ENCODE results near the gene STAB2.
A peak's percentile ranks its signal among the peaks of the same experiment; 100 is the strongest.

Gene STAB2

GRCh38 chr12:103686026-103686425 lies 99.0 kb downstream of the STAB2 start:
- Histone ChIP-seq H3K79me2 (ENCODE audit: low read length) (no peaks in the 10 kb centered on the region), H3K27ac (ENCODE audit: low read length) (no peak overlapping the region), H3K4me1 (ENCODE audit: low read length) (peaks cover 45% of the 10 kb centered on the region), H4K20me1 (ENCODE audit: insufficient read depth, low read length) (no peaks in the 10 kb centered on the region), H3K4me2 (ENCODE audit: low read length) (no peak overlapping the region), H2AFZ (ENCODE audit: low read depth, low read length) (no peak overlapping the region), H3K9me3 (ENCODE audit: insufficient read depth, low read length) (no peaks in the 10 kb centered on the region), H3K4me3 (ENCODE audit: low read length) (no peak overlapping the region), H3K9ac (ENCODE audit: low read length) (no peak overlapping the region), H3K27me3 (ENCODE audit: low read depth, low read length) (no peaks in the 10 kb centered on the region), H3K36me3 (replicated peaks; ENCODE audit: low read depth, low read length) (no peaks in the 10 kb centered on the region)
- no peak for TF ChIP-seq EZH2phosphoT487 (IDR thresholded peaks at IDR 0.05; ENCODE audit: low read depth)
- TF ChIP-seq, protein P1, sequence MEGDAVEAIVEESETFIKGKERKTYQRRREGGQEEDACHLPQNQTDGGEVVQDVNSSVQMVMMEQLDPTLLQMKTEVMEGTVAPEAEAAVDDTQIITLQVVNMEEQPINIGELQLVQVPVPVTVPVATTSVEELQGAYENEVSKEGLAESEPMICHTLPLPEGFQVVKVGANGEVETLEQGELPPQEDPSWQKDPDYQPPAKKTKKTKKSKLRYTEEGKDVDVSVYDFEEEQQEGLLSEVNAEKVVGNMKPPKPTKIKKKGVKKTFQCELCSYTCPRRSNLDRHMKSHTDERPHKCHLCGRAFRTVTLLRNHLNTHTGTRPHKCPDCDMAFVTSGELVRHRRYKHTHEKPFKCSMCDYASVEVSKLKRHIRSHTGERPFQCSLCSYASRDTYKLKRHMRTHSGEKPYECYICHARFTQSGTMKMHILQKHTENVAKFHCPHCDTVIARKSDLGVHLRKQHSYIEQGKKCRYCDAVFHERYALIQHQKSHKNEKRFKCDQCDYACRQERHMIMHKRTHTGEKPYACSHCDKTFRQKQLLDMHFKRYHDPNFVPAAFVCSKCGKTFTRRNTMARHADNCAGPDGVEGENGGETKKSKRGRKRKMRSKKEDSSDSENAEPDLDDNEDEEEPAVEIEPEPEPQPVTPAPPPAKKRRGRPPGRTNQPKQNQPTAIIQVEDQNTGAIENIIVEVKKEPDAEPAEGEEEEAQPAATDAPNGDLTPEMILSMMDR (IDR thresholded peaks at IDR 0.05; ENCODE audit: low read depth, low read length), result no peak

- Histone ChIP-seq H2AFZ (ENCODE audit: low read depth, low read length) (no peak overlapping the region), H3K27ac (ENCODE audit: low read length) (peak overlapping the region; percentile 67)
- TF ChIP-seq EZH2phosphoT487 (IDR thresholded peaks at IDR 0.05; ENCODE audit: low read depth), result no peak
- TF ChIP-seq, protein P1 (IDR thresholded peaks at IDR 0.05; ENCODE audit: low read depth, low read length), result no peak
Observed at GRCh38 chr12:103687253-103687652, 100.2 kb downstream of the STAB2 start.

GRCh38 chr12:103688376-103689063 lies 101.4 kb downstream of the STAB2 start:
- Histone ChIP-seq H3K27me3 (ENCODE audit: low read depth, low read length) (no peaks in the 10 kb centered on the region), H3K9me3 (ENCODE audit: insufficient read depth, low read length) (no peaks in the 10 kb centered on the region), H3K27ac (ENCODE audit: low read length) (no peak overlapping the region), H3K4me3 (ENCODE audit: low read length) (peak overlapping the region; percentile 5; the same call in 1 of the 2 replicates), H2AFZ (ENCODE audit: low read depth, low read length) (no peak overlapping the region), H3K4me2 (ENCODE audit: low read length) (peak overlapping the region; percentile 41), H3K79me2 (ENCODE audit: low read length) (no peaks in the 10 kb centered on the region), H3K36me3 (replicated peaks; ENCODE audit: low read depth, low read length) (no peaks in the 10 kb centered on the region), H3K4me1 (ENCODE audit: low read length) (peaks cover 45% of the 10 kb centered on the region), H3K9ac (ENCODE audit: low read length) (no peak overlapping the region), H4K20me1 (ENCODE audit: insufficient read depth, low read length) (no peaks in the 10 kb centered on the region)
- TF ChIP-seq, protein P1 (IDR thresholded peaks at IDR 0.05; ENCODE audit: low read depth, low read length), result no peak
- no peak for TF ChIP-seq EZH2phosphoT487 (IDR thresholded peaks at IDR 0.05; ENCODE audit: low read depth)

More at GRCh38 chr12:103687253-103687652, 100.2 kb downstream of the STAB2 start:
- H3K4me2 ChIP-seq (ENCODE audit: low read length), result peak overlapping the region; percentile 41
- H3K27me3 ChIP-seq (ENCODE audit: low read depth, low read length), result no peaks in the 10 kb centered on the region
- H3K4me1 ChIP-seq (ENCODE audit: low read length), result peaks cover 45% of the 10 kb centered on the region
- no peaks in the 10 kb centered on the region for H3K36me3 ChIP-seq (replicated peaks; ENCODE audit: low read depth, low read length)
- no peaks in the 10 kb centered on the region for H3K79me2 ChIP-seq (ENCODE audit: low read length)
- no peak overlapping the region for H3K9ac ChIP-seq (ENCODE audit: low read length)
- H3K9me3 ChIP-seq (ENCODE audit: insufficient read depth, low read length), result no peaks in the 10 kb centered on the region
- no peak overlapping the region for H3K4me3 ChIP-seq (ENCODE audit: low read length)
- H4K20me1 ChIP-seq (ENCODE audit: insufficient read depth, low read length), result no peaks in the 10 kb centered on the region

DNA sequence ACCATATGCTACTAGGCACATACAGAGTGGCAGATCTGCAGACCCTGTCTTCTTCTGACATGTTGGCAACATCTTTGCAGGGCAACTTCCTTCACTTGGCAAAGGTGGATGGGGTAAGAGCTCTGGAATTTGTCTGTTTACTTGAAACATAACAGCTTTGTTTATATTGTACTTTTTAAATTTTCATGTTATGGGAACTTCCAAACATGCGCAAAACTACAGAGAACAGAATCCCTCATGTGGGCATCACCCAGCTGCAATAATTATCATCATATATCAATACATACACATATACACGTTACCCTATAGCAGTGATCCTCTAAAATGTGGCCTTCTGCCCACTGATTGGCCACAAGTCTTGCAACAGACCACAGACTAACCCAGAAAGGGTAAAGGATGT lies 103.4 kb downstream of the STAB2 start:
- Histone ChIP-seq H3K9me3 (ENCODE audit: insufficient read depth, low read length) (no peaks in the 10 kb centered on the region), H2AFZ (ENCODE audit: low read depth, low read length) (no peak overlapping the region), H3K4me2 (ENCODE audit: low read length) (no peak overlapping the region), H4K20me1 (ENCODE audit: insufficient read depth, low read length) (no peaks in the 10 kb centered on the region), H3K79me2 (ENCODE audit: low read length) (no peaks in the 10 kb centered on the region), H3K4me1 (ENCODE audit: low read length) (peaks cover 39% of the 10 kb centered on the region), H3K9ac (ENCODE audit: low read length) (no peak overlapping the region), H3K27me3 (ENCODE audit: low read depth, low read length) (no peaks in the 10 kb centered on the region), H3K36me3 (replicated peaks; ENCODE audit: low read depth, low read length) (no peaks in the 10 kb centered on the region), H3K27ac (ENCODE audit: low read length) (no peak overlapping the region), H3K4me3 (ENCODE audit: low read length) (no peak overlapping the region)
- TF ChIP-seq, protein P1 (IDR thresholded peaks at IDR 0.05; ENCODE audit: low read depth, low read length), result no peak
- no peak for TF ChIP-seq EZH2phosphoT487 (IDR thresholded peaks at IDR 0.05; ENCODE audit: low read depth)
